Stimulated activated CD8-positive, alpha-beta memory T cell treated with anti-CD3 and anti-CD28 coated beads, Interleukin-7, amount 100 ng/mL, for 1 hour (primary cell): Measurements from ENCODE around the gene MORN5.

ENCODE experiments used
- DNase-seq, 2 donors: peaks; one replicate each; pipeline ENCODE4 v3.0.0-alpha.2; 2020; ENCODE audit warnings: low read depth in 2 of 2

The MORN5 gene

GRCh38 chr9:122143296-122143695, 16.4 kb upstream of the MORN5 start:
- DNase-seq, result no peak

GRCh38 chr9:122143876-122144405, 15.8 kb upstream of the MORN5 start:
- DNase-seq, result no peak

GRCh38 chr9:122144836-122145591, 14.7 kb upstream of the MORN5 start:
- DNase-seq, result no peak

GRCh38 chr9:122145592-122145863, 14.2 kb upstream of the MORN5 start:
- DNase-seq, result no peak

- no peak for DNase-seq
These were observed 8.4 kb upstream of the MORN5 start for GRCh38 chr9:122151267-122151828.

GRCh38 chr9:122155796-122156195, 3.9 kb upstream of the MORN5 start:
- no peak for DNase-seq

GRCh38 chr9:122158202-122158601, 1.5 kb upstream of the MORN5 start:
- no peak for DNase-seq

GRCh38 chr9:122159925-122160246, 178 bp downstream of the MORN5 start:
- no peak for DNase-seq

GRCh38 chr9:122162415-122162814, 2.7 kb downstream of the MORN5 start:
- no peak for DNase-seq

GRCh38 chr9:122164286-122164685, 4.6 kb downstream of the MORN5 start:
- no peak for DNase-seq

- DNase-seq, result no peak
These were observed 8.6 kb downstream of the MORN5 start for GRCh38 chr9:122168356-122168755.

- no peak for DNase-seq
These were observed 12.4 kb downstream of the MORN5 start for GRCh38 chr9:122172131-122172530.

GRCh38 chr9:122173670-122174069, 14.0 kb downstream of the MORN5 start:
- no peak for DNase-seq

GRCh38 chr9:122176916-122177315, 17.2 kb downstream of the MORN5 start:
- no peak for DNase-seq

GRCh38 chr9:122179054-122179689, 19.5 kb downstream of the MORN5 start:
- DNase-seq, result no peak

GRCh38 chr9:122179690-122180074, 20.0 kb downstream of the MORN5 start:
- DNase-seq, result no peak

- no peak for DNase-seq
These were observed 20.9 kb downstream of the MORN5 start for GRCh38 chr9:122180633-122181032.

GRCh38 chr9:122183501-122183900, 23.8 kb downstream of the MORN5 start:
- no peak for DNase-seq

- no peak for DNase-seq
These were observed 24.8 kb downstream of the MORN5 start for GRCh38 chr9:122184551-122184950.

GRCh38 chr9:122186301-122186700, 26.6 kb downstream of the MORN5 start:
- no peak for DNase-seq

GRCh38 chr9:122186777-122187470, 27.2 kb downstream of the MORN5 start:
- no peak for DNase-seq

GRCh38 chr9:122188369-122188768, 28.7 kb downstream of the MORN5 start:
- DNase-seq, result no peak
